OCI-M2 (cell line): Measurements from ENCODE around the gene TMEM198.

ENCODE experiments used
- DNase-seq: peaks from one replicate; lab custom pipeline; 2025; ENCODE audit not compliant: unreplicated experiment; lab: John Stamatoyannopoulos, UW

Gene TMEM198

DNA sequence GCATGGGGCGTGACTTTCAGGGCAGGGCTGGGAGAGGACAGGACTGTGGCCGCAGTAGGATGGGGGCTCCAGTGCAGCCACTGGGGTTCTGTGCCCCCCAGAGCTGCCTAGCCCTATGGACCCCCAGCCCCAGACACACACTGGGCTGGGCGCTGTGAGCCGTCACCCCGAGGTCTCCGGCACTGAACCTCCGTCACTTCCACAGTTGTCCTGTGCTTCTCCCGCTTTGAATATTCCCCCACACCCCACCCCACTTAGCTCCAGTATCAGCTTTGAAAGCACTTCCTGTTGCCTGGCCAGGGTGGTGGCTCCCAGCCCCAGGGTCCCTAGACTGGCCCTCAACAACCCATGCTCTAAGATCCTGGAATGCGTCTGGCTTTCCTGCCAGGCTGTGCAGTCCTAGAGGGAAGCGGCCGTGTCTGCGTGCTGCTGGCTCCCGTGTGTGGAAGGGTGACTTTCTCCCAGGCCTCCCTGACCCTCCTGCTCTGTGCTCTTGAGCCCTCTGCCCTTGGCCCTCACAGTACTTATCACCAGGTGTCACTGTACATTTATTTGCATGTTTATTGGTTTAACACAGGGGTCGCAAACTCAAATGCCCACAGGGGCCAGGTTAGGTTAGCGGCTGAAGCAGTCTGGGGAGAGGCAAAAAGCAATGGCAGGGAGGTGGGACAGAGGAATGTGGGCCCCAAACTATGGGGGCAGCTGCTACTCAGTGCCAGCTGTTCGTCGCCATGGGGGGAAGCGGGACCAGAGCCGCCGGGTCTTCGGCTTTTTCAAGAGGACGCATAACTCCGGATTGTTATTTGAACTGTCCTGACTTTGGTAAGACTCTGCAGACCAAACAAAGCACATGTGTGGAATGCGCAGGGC is 17.6 kb downstream of the TMEM198 start:
- DNase-seq, result no peak

DNA sequence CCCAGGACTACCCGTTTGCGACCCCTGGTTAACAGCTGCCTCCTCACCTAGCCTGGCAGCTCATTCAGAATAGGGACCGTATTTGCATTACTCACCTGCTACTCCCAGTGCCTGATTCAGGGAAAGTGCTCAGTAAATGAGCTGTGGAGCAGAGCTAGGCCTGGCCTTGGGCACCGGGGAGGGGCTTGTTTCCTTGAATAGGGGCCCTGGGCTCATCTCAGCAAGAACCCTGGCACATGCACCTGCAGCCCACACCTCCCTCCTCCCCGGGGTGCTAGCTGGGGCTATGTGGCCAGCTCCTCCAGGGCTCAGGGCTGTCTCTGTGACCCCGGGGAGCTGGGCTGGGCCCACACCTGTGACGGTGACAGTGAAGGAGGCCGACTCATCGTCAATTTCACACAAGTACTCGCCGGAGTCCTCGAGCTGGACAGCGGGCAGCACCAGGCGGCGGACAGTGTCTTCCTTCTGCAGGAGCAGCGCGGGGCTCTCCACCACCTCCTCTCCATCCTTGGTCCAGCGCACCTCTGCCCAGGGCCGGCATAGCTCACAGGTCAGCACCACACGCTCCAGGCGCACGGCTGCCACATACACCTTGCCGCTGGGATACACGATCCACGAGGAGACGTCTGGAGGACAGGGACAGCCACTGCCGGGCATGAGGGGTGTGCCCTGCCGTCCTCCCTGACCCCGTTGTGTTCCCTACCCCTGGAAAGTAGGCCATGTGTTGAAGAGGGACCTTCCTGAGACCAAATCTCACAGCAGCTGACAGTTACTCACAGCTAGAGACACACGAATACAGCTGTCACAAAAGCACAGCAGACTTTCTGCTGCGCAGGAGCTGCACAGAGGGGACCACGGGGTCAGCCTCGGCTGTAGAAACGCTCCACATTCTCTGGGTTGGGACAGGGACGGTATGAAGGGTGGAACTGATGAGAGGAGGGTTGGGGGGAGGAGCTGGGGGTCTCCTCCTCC is 18.5 kb downstream of the TMEM198 start:
- no peak for DNase-seq

DNA sequence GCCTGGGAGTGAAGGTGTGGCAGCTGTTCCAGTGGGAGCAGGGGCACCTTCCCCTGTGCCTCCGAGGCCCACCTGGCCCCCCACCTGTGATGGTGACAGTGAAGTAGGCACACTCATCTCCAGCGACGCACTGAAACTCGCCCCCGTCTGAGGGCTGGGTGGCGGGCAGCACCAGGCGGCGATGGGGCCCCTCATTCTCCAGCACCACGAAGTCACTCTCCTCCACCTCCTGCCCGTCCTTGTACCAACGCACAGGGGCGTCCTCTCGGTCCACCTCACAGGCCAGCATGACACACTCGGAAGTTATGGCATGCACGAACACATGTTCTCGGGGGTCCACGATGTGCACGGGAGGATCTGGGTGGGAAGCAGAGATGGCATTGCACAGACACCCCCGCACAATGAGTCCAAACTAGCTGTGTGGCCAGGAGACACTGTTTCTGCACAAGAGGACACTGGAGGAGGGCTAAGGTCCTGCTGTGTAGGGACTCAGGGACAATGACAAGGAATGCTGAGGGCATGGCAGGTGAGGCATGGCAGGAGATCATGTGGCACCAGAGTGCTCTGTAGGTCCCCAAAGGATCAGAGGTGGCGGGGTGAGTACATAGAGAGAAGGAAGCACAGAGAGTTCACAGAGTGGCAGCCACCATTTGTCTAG is 19.6 kb downstream of the TMEM198 start:
- DNase-seq, result no peak

DNA sequence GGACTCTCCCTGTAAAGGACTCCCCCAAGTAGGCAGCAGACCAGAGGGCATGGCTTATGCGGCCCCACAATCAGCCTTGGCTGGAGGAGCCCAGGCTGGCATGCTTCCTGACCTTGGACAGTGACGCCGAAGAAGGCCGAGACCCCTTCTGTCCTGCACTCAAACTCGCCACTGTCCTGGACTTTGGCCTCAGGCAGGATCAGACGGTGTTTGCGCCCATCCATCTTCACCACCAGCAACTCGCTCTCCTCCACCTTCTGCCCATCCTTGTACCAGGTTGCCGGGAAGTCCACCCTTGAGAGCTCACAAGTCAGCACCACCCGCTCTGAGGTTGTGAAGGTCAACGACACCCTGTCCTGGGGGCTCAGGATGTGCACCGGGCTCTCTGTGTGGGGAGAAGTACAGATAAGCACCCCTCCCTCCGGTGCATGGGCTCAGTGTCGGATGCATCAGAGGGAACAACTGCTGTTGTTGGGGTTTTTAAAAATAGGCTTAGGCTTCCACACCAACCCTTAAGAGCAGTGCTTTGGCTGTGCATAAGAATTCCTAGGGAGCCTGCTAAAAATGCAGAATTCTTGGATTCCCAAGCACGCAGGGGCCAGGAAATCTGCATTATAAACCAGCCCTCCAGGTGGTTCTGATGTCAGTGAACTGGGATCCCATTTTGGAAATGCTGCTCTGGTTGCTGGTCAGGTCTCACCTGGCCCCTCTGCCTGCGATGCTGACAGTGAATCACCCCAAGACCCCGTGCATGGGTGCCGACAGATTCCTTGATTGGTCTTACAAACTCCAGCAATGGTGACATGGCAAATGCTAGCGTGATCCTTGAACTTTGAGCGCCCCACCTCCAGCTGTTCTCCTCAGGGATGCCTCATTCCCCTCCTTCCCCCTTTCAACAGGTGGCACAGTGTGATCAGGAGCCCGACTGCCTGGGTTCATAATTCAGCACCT is 21.6 kb downstream of the TMEM198 start:
- DNase-seq, result no peak

DNA sequence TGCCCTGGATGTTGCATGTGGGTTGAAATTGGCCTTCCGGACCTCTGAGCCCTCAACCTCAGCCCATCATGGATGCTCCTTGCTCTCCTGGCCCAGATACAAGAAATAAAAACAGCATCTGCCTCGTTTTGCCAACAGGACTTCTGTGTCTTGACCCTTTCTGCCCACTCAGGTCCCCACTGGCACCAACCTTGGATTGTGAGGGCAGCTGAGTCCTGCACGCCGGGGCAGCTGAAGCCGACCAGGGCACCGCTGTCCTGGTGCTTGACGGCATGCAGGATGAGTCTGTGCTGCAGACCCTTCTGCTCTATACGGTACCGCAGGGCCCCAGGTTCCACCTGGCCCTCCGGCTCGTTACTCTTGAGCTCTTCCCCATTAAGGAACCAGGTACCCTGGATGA is 22.8 kb downstream of the TMEM198 start:
- no peak for DNase-seq

DNA sequence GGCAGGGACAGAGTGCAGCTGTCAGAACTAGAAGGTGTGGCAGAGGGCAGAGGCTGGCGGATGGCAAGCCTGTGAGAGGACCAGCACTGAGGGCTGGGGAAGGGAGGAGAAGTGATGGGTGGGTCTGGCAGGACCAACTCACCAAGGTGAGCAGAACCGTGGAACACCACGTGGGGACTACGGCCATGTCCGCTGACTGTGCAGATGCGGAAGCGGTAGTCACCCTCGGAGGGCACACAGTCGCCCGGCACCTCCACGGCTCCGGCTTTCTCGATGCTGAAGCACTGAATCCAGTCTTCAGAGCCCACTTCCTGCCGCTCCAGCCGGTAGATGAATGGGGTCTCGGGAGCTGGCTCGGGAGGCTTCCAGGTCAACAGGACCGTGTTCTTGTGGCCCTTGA is 23.3 kb downstream of the TMEM198 start:
- no peak for DNase-seq

DNA sequence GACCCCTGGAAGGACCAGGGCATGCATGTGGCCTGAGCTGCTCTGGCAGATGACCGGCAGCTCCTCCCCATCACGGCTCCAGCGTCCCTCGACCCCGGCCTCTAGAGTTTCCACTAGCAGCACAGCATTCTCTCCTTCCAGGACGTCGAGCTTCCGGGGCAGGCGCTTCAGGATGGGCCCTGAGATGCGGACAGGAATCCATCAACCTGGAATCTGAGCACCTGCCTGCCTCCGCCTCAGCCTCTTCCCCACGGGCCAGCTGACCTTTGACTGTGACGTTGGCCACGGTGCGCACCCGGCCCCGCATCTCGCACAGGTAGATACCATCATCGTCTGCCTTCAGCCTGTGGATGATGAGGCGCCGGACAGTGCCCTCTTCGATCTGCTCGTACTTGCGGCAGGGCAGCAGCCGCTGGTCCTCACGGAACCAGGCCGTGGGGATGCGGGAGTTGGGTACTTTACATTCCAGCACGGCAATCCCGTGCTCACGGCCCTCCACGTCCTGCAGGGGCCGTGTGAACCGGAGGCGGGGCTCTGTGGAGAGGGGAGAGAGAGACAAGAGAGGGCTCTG is 24.0 kb downstream of the TMEM198 start:
- no peak for DNase-seq

DNA sequence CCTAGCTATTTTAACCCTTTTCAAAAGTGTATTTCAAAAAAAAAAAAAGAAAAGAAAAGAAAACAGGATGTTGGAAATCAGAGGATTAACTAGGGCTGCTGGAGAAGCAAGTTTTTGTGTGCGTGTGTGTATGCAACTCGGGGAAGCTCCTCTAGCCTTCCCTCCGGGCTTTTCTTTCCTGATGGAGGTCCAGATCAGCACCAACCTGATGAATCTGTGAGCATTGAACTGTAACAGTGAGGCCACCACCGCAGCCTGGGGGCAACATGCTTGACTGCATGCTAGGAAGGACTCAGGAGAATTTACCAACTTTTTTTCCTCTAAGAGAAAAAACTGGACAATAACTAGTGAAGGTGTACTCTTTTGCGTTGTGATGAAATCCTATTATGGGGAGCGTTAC is 25.2 kb downstream of the TMEM198 start:
- DNase-seq, result no peak

DNA sequence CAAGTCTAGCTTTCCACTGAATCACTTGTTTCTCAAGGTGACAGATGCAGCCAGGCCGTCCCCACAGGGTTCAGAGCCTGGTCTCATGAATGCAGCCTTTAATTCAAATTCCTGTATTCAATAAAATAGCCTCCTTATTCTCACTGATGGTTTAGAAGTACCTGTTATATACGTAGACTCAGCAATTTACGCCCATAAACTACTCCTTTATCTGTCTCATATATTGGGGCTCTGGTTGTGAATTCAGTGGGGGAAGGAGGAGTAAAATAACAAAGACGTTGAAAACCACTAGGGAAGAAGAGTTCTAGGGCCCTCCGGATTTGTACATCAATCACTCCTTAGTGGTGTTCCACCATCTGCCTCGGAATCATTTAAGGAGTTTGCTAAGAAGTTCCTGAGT is 25.8 kb downstream of the TMEM198 start:
- DNase-seq, result no peak

DNA sequence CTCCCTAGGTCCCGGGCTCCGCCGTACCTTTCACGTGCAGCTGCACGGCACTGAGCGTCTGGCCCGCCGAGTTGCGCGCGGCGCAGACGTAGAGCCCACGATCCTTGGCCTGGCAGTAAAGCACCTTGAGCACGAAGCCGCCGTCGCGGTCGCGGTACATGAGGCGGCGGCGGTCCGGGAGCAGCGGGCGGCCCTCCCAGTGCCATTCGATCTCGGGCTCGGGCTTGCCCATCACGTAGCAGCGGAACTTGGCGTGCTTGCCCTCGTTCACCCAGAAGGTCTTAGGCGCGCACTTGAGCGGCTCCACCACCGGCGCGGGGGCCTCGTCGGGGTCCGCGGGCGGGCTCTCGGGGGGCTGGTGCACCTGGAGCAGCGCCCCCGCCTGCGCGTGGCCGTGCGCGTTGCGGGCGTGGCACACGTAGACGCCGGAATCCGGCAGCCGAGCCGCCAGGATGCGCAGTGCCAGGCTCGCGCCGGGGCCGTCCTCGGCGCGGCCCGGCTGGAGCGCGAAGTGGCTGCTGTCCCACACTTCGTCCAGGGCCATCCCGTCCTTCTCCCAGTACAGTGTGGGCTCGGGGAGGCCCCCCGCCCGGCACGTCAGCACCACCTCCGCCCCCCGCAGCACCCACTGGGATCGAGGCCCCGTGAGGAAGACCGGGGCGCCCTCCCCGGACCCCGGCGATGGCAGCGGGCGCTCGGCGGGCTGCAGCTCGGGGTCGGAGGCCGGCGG is 26.5 kb downstream of the TMEM198 start:
- DNase-seq, result no peak

DNA sequence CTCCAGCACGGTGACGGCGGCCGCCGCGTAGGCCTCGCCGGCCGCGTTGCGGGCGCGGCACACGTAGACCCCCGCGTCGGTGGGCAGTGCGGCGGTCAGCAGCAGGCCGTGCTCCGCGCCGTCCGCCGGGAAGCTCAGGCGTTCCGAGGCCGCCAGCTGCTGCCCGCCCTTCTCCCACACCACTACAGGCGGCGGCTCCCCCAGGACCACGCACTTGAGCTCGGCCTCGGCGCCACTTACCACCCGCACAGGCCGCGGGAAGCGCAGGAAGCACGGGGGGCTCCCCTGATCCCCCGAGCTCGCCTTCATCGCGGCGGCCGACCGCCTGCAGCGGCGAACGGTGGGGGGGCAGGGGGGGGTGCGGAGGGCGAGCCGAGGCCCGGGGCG is 27.1 kb downstream of the TMEM198 start:
- DNase-seq, result no peak

DNA sequence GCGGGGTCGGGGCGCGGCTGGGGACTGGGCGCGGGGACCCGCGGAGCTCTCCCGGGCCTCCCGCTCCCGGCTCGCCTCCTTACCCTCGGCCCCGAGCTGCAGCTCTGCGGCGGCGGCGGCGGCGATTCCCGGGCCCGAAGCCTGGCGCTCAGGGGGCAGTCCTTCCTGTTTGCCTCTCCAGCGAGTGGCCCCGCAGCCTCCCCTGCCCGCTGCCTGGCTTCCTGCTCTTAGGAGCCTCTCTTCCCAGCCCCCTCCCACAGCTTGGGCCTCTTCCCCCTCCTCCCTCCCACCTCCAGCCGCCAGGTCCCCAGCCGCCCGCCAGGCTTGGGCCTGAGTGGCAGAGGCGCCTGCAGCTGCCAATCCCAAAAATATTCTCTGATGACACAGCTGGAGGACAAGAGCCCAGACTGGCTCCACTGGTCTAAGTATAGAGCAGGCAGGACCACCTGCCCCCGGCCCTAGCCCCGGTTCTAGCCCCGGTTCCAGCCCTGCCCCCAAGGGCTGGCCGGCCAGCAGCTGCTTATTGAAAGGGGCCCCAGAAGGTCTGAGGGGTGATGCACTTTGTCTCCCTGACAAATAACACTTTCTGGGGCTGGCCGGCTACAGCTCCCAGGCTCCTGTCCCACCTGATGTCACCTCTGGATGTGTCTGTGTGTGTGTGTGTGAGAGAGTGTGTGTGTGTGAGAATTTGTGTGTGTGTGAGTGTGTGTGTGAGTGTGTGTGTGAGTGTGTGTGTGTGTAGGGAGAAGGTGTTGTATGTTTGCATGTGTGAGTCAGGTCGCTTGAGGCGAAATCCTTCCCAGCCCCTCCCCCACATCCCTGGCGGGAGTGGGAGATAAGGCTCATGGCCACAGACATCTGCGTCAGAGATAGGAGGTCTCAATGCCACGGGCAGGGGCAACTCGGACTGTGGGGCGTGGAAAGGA is 27.7 kb downstream of the TMEM198 start, which contains the start of gene OBSL1:
OBSL1 (minus strand) TSS at position 229 of the 926 bp plus-strand sequence. CDS start 307 bp downstream, outside the sequence.
- DNase-seq, result no peak

DNA sequence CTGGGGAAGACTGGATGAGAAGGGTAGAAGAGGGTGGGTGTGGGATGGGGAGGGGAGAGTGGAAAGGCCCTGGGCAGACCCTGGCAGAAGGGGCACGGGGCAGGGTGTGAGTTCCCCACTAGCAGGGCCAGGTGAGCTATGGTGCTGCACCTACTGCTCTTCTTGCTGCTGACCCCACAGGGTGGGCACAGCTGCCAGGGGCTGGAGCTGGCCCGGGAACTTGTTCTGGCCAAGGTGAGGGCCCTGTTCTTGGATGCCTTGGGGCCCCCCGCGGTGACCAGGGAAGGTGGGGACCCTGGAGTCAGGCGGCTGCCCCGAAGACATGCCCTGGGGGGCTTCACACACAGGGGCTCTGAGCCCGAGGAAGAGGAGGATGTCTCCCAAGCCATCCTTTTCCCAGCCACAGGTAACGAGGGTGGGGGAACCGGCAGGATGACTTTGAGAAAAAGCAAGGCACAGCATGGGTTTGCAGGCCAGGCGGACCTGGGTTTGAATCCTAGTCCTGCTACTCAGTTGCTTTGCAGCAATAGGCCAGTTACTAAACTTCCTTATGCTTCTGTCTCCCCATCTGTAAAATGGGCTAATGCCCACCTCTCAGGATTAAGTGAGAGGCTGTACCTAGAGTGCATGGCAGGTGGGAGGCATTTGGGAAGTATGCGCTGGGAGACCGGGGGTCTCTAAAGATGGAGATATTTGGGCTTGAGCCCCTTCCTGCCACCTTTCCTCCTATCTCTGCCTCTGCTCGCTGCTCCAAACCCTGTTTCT is 28.6 kb downstream of the TMEM198 start, which contains the start of gene INHA:
INHA (plus strand) TSS at position 74 of the 765 bp plus-strand sequence; CDS start at position 139, 65 bp downstream.
- no peak for DNase-seq

DNA sequence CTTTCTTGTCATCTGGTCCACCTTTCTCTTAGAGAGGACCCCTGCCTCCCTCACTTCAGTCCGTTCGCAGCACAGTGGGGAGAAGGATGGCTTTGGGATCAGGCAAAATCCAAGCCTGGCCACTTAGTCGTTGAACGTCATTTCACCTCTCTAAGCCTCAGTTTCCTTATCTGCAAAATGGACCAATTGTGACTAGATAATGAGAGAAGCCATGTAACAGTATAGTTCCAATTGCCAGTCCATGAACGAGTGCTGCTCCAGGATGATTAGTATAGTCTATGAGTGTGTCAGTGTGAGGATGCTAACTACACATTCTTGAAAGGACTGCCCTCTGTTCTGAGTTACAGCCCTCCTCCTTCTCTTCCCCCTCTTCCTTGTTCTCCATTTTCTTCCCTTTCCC is 29.3 kb downstream of the TMEM198 start:
- DNase-seq, result no peak

DNA sequence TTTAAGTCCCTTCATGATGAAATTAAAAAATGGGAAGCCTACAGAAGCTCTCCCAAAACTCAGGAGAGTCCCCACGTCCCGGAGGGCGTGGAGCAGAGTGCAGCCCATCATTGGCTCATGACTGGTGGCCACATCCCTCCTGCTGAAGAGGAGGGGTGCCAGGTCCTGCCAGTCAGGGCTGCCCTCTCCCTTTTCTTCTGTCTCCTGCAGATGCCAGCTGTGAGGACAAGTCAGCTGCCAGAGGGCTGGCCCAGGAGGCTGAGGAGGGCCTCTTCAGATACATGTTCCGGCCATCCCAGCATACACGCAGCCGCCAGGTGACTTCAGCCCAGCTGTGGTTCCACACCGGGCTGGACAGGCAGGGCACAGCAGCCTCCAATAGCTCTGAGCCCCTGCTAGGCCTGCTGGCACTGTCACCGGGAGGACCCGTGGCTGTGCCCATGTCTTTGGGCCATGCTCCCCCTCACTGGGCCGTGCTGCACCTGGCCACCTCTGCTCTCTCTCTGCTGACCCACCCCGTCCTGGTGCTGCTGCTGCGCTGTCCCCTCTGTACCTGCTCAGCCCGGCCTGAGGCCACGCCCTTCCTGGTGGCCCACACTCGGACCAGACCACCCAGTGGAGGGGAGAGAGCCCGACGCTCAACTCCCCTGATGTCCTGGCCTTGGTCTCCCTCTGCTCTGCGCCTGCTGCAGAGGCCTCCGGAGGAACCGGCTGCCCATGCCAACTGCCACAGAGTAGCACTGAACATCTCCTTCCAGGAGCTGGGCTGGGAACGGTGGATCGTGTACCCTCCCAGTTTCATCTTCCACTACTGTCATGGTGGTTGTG is 30.9 kb downstream of the TMEM198 start:
- no peak for DNase-seq
